ENCODE data around the gene RGPD3. TPM values are rescaled to one million over a fixed set of nuclear protein-coding genes. Genes with fewer than 3 reads are reported as not detected.
"Not testable (repeated sequence)": the region's sequence is repeated elsewhere in the genome, so short reads cannot be mapped to it uniquely, and the experiment has no call there.

Gene RGPD3
- total RNA-seq, 1 experiment from 2014 or later = 0.27 TPM

DNA sequence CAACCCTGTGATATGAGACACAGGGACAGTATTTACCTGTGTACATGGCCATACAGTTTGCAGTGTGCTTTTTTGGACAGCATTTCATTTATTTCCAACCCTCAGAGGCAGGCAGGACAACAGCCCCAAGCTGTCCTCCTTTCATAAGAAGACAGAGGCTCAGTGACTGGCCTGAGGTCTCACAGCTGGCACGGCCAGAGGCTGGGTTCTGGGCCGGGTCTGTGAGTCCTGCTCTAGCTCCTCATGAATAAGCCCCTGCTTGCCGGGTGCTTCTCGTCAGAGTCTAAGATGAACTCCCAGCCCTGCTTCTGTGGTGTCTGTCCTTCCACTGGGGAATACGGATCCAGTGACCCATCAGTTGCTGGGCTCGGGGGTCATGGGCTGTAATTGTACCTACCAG lies 21.5 kb upstream of the RGPD3 start:
- H3K27ac Mint-ChIP-seq (ENCODE audit: unreplicated experiment); POLR2A ChIA-PET; intact Hi-C loops (cut with micrococcal nuclease; ENCODE audit: unreplicated experiment); H3K36me3 Mint-ChIP-seq (ENCODE audit: insufficient read depth, unreplicated experiment); H3K4me3 ChIP-seq (ENCODE audit: low read depth, low read length); CTCF ChIA-PET; H3K27me3 Mint-ChIP-seq (ENCODE audit: insufficient read depth, unreplicated experiment); H3K4me3 Mint-ChIP-seq (ENCODE audit: unreplicated experiment); BruUV-seq (replicated peaks); H3K4me1 Mint-ChIP-seq (ENCODE audit: low read depth, unreplicated experiment); H3K4me1 ChIP-seq; H3K9me3 Mint-ChIP-seq (ENCODE audit: unreplicated experiment); H3K9me3 ChIP-seq; DNase-seq; H3K27me3 ChIP-seq (replicated peaks; ENCODE audit: control insufficient read depth, insufficient read depth, low read length); H3K36me3 ChIP-seq (ENCODE audit: control insufficient read depth, insufficient read depth, low read length): not testable (repeated sequence)

DNA sequence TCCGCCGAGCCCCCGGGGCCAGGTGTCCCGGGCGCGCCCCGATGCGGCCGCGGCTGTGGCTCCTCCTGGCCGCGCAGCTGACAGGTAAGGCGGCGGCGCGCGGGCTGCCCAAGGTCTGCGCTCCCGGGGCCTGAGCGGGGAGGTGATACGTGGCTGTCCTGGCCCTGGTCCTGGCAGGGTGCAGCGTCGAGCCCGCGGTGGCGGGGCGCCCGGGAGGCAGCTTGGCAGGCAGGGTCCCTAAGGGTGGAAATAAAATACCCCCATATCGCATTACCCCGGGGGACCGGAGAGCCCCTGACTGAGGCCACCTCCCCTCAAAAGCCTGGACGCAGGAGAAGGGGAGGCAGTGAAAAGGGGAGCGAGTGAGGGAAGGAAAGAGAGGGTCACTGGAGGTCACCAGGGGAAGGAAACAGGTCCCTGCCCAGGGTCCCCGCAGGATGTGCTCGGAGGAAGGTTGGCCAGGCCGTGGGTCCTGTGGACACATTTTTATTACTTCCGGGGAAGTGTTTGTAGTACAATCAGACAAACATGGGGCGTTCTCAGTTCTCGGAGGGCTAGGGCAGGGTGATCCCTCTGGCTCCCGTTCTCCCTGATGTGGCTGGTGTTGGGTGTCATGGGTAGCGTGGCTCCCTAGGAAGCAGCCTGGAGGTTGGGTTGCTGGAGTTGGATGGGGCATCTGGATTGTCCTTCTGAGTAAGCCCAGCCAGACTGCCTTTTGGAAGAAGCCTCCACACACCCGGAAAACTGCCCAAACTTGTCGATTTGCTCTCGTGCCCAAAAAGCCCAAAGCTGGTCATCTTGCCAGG lies 19.4 kb upstream of the RGPD3 start:
- H3K9me3 Mint-ChIP-seq (ENCODE audit: unreplicated experiment); POLR2A ChIA-PET; intact Hi-C loops (cut with micrococcal nuclease; ENCODE audit: unreplicated experiment); H3K36me3 ChIP-seq (ENCODE audit: control insufficient read depth, insufficient read depth, low read length); H3K9me3 ChIP-seq; H3K27ac Mint-ChIP-seq (ENCODE audit: unreplicated experiment); H3K4me3 Mint-ChIP-seq (ENCODE audit: unreplicated experiment); H3K36me3 Mint-ChIP-seq (ENCODE audit: insufficient read depth, unreplicated experiment); H3K27me3 Mint-ChIP-seq (ENCODE audit: insufficient read depth, unreplicated experiment); BruUV-seq (replicated peaks); CTCF ChIA-PET; H3K4me1 ChIP-seq; H3K4me3 ChIP-seq (ENCODE audit: low read depth, low read length); H3K27me3 ChIP-seq (replicated peaks; ENCODE audit: control insufficient read depth, insufficient read depth, low read length); DNase-seq; H3K4me1 Mint-ChIP-seq (ENCODE audit: low read depth, unreplicated experiment): not testable (repeated sequence)

DNA sequence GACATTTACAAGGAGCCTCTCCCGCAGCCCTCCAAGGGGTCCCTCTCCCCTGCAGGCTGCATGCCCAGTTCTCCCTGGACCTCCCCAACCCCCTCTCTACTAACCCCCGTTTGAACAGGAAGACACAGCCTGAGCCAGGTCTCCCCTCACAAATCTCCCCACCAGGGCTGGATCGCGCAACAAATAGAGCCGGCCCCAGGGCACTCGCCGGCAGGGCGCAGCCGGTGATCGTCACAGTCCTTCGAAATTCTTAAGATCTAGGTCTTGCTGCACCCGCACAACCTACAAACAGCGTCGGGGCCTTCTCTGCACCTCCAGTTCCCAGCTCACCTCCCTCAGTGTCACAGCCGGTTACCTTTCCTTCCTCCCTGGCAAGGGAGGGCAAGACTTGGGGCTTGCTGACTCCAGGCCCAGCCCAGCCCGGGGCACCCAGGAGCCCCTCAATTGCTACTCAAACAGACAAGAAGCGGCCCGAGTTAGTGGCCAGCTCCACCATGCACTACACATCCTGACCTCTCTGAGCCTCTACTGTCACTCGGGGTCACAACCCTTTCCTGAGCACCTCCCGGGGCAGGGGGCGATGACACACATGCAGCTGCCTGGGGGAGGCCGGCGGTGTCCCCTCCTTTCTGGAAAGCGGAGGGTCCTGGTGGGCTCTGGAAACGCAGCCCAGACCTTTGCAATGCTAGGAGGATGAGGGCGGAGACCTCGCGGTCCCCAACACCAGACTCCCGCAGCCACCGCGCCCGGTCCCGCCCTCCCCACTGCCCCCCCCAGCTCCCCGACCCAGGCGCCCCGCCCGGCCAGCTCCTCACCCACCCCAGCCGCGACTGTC lies 18.6 kb upstream of the RGPD3 start, which contains the start of gene CD8B2:
Gene CD8B2, plus strand, starts transcription at position 814 of the 835 bp plus-strand sequence. CDS start 63 bp downstream, outside the sequence.
- intact Hi-C loops (cut with micrococcal nuclease; ENCODE audit: unreplicated experiment); CTCF ChIA-PET; DNase-seq; H3K4me1 Mint-ChIP-seq (ENCODE audit: low read depth, unreplicated experiment); H3K4me1 ChIP-seq; H3K4me3 ChIP-seq (ENCODE audit: low read depth, low read length); H3K9me3 Mint-ChIP-seq (ENCODE audit: unreplicated experiment); H3K36me3 ChIP-seq (ENCODE audit: control insufficient read depth, insufficient read depth, low read length); H3K4me3 Mint-ChIP-seq (ENCODE audit: unreplicated experiment); H3K9me3 ChIP-seq; H3K27me3 Mint-ChIP-seq (ENCODE audit: insufficient read depth, unreplicated experiment); POLR2A ChIA-PET; H3K27me3 ChIP-seq (replicated peaks; ENCODE audit: control insufficient read depth, insufficient read depth, low read length); H3K27ac Mint-ChIP-seq (ENCODE audit: unreplicated experiment); BruUV-seq (replicated peaks); H3K36me3 Mint-ChIP-seq (ENCODE audit: insufficient read depth, unreplicated experiment): not testable (repeated sequence)

DNA sequence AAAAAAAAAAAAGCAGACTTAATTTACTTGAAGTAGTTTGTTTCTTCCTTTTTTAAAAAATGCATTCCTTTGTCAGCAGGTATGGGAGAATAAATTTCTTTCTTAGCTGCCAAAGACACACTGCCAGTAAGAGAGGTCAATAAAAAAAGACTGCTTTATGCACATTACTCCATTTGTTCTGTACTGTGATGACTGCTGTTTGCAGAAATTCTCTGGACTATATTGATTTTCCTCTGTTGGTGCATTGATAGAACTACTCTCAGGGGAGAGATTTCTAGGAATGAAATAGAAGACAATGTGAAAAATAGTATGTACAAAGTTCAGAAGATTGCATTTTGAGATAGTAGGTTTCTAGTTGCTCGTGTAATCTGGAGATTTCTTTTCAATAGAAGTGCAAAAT lies 11.3 kb upstream of the RGPD3 start:
- DNase-seq; H3K4me3 Mint-ChIP-seq (ENCODE audit: unreplicated experiment); H3K4me1 Mint-ChIP-seq (ENCODE audit: low read depth, unreplicated experiment); CTCF ChIA-PET; H3K27me3 ChIP-seq (replicated peaks; ENCODE audit: control insufficient read depth, insufficient read depth, low read length); BruUV-seq (replicated peaks); H3K27me3 Mint-ChIP-seq (ENCODE audit: insufficient read depth, unreplicated experiment); intact Hi-C loops (cut with micrococcal nuclease; ENCODE audit: unreplicated experiment); H3K36me3 ChIP-seq (ENCODE audit: control insufficient read depth, insufficient read depth, low read length); H3K4me1 ChIP-seq; H3K36me3 Mint-ChIP-seq (ENCODE audit: insufficient read depth, unreplicated experiment); POLR2A ChIA-PET; H3K4me3 ChIP-seq (ENCODE audit: low read depth, low read length); H3K27ac Mint-ChIP-seq (ENCODE audit: unreplicated experiment); H3K9me3 Mint-ChIP-seq (ENCODE audit: unreplicated experiment); H3K9me3 ChIP-seq: not testable (repeated sequence)

DNA sequence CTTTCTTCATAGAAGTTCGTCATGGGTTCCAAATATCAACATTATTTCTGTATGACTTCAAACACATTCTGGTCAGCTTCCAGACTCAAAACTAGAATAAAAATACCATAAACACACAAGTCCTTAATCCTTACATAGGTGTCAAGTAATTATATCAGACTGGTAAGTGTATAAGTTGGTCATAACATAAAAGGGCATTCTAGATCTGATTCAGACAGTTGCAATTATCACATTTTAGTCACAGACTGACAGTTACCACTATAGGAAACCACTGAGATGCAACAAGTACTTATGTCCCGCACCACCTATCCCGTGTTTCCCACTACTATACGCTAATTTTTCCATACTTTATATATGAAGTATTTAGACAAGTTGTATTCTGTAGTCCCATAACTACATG lies 9.4 kb upstream of the RGPD3 start:
- BruUV-seq (replicated peaks); POLR2A ChIA-PET; H3K36me3 Mint-ChIP-seq (ENCODE audit: insufficient read depth, unreplicated experiment); H3K27me3 ChIP-seq (replicated peaks; ENCODE audit: control insufficient read depth, insufficient read depth, low read length); DNase-seq; H3K9me3 Mint-ChIP-seq (ENCODE audit: unreplicated experiment); CTCF ChIA-PET; H3K4me3 ChIP-seq (ENCODE audit: low read depth, low read length); H3K9me3 ChIP-seq; intact Hi-C loops (cut with micrococcal nuclease; ENCODE audit: unreplicated experiment); H3K27ac Mint-ChIP-seq (ENCODE audit: unreplicated experiment); H3K36me3 ChIP-seq (ENCODE audit: control insufficient read depth, insufficient read depth, low read length); H3K27me3 Mint-ChIP-seq (ENCODE audit: insufficient read depth, unreplicated experiment); H3K4me1 ChIP-seq; H3K4me3 Mint-ChIP-seq (ENCODE audit: unreplicated experiment); H3K4me1 Mint-ChIP-seq (ENCODE audit: low read depth, unreplicated experiment): not testable (repeated sequence)

All from Caco-2 (cell line).